ENCODE data around the gene ZKSCAN2.

ZKSCAN2 gene

GRCh38 chr16:25279491-25279890, 21.8 kb upstream of the ZKSCAN2 start:
- Histone ChIP-seq H3K9me2 (ENCODE audit: low read depth, low read length) (no peaks in the 10 kb centered on the region), H3K4me2 (ENCODE audit: low read length) (no peak overlapping the region), H3K9me3 (ENCODE audit: low read length) (no peaks in the 10 kb centered on the region), H3K36me3 (ENCODE audit: insufficient read depth, low read length) (no peaks in the 10 kb centered on the region), H3K27ac (ENCODE audit: low read depth, low read length, poor library complexity, severe bottlenecking) (no peak overlapping the region), H3K79me2 (ENCODE audit: insufficient read depth, low read length) (no peaks in the 10 kb centered on the region), H3K4me3 (ENCODE audit: low read depth, low read length, poor library complexity, severe bottlenecking) (no peak overlapping the region), H3K4me1 (ENCODE audit: insufficient read depth, low read length, severe bottlenecking) (no peaks in the 10 kb centered on the region), H4K20me1 (ENCODE audit: insufficient read depth, low read length) (no peaks in the 10 kb centered on the region), H3F3A (ENCODE audit: insufficient read depth, low read length) (no peaks in the 10 kb centered on the region), H3K27me3 (ENCODE audit: insufficient read depth, low read length) (no peaks in the 10 kb centered on the region), H2AFZ (ENCODE audit: low read length) (no peak overlapping the region), H3K9ac (ENCODE audit: low read length) (no peak overlapping the region)
- TF ChIP-seq EZH2 (IDR thresholded peaks at IDR 0.05; ENCODE audit: borderline replicate concordance, low read length) (no peak), CTCF (IDR thresholded peaks at IDR 0.05; ENCODE audit: low read length) (no peak)

- peaks cover 10% of the 10 kb centered on the region for H3K36me3 ChIP-seq (ENCODE audit: insufficient read depth, low read length)
- no peaks in the 10 kb centered on the region for H3K27me3 ChIP-seq (ENCODE audit: insufficient read depth, low read length)
- no peak overlapping the region for H3K4me2 ChIP-seq (ENCODE audit: low read length)
- H2AFZ ChIP-seq (ENCODE audit: low read length): no peak overlapping the region
- H3K4me1 ChIP-seq (ENCODE audit: insufficient read depth, low read length, severe bottlenecking): no peaks in the 10 kb centered on the region
- TF ChIP-seq EZH2 (IDR thresholded peaks at IDR 0.05; ENCODE audit: borderline replicate concordance, low read length): no peak
- no peak for TF ChIP-seq CTCF (IDR thresholded peaks at IDR 0.05; ENCODE audit: low read length)
- H4K20me1 ChIP-seq (ENCODE audit: insufficient read depth, low read length): 0 out of 2 replicates have a peak, but pooled peaks cover under 1% of the 10 kb centered on the region
- H3K27ac ChIP-seq (ENCODE audit: low read depth, low read length, poor library complexity, severe bottlenecking): no peak overlapping the region
- no peak overlapping the region for H3K4me3 ChIP-seq (ENCODE audit: low read depth, low read length, poor library complexity, severe bottlenecking)
- H3K9me2 ChIP-seq (ENCODE audit: low read depth, low read length): no peaks in the 10 kb centered on the region
- no peak overlapping the region for H3K9ac ChIP-seq (ENCODE audit: low read length)
- no peaks in the 10 kb centered on the region for H3F3A ChIP-seq (ENCODE audit: insufficient read depth, low read length)
- no peaks in the 10 kb centered on the region for H3K9me3 ChIP-seq (ENCODE audit: low read length)
- H3K79me2 ChIP-seq (ENCODE audit: insufficient read depth, low read length): no peaks in the 10 kb centered on the region
Measured at GRCh38 chr16:25271421-25271820, 13.8 kb upstream of the ZKSCAN2 start.

GRCh38 chr16:25270577-25270976, 12.9 kb upstream of the ZKSCAN2 start:
- 0 out of 2 replicates have a peak, but pooled peaks cover 2% of the 10 kb centered on the region for H4K20me1 ChIP-seq (ENCODE audit: insufficient read depth, low read length)
- no peaks in the 10 kb centered on the region for H3F3A ChIP-seq (ENCODE audit: insufficient read depth, low read length)
- no peak overlapping the region for H3K9ac ChIP-seq (ENCODE audit: low read length)
- no peak overlapping the region for H3K27ac ChIP-seq (ENCODE audit: low read depth, low read length, poor library complexity, severe bottlenecking)
- H3K79me2 ChIP-seq (ENCODE audit: insufficient read depth, low read length): no peaks in the 10 kb centered on the region
- no peaks in the 10 kb centered on the region for H3K4me1 ChIP-seq (ENCODE audit: insufficient read depth, low read length, severe bottlenecking)
- no peaks in the 10 kb centered on the region for H3K9me3 ChIP-seq (ENCODE audit: low read length)
- no peak overlapping the region for H3K4me2 ChIP-seq (ENCODE audit: low read length)
- H3K4me3 ChIP-seq (ENCODE audit: low read depth, low read length, poor library complexity, severe bottlenecking): no peak overlapping the region
- H2AFZ ChIP-seq (ENCODE audit: low read length): no peak overlapping the region
- TF ChIP-seq EZH2 (IDR thresholded peaks at IDR 0.05; ENCODE audit: borderline replicate concordance, low read length) (no peak), CTCF (IDR thresholded peaks at IDR 0.05; ENCODE audit: low read length) (no peak)
- H3K36me3 ChIP-seq (ENCODE audit: insufficient read depth, low read length): peaks cover 17% of the 10 kb centered on the region
- no peaks in the 10 kb centered on the region for H3K27me3 ChIP-seq (ENCODE audit: insufficient read depth, low read length)
- H3K9me2 ChIP-seq (ENCODE audit: low read depth, low read length): no peaks in the 10 kb centered on the region

All from OCI-LY1 (cell line).